Liver (tissue), 9 donors: ENCODE results near the gene CDH4. TPM values are rescaled to one million over a fixed set of nuclear protein-coding genes. Genes with fewer than 3 reads are reported as not detected.

Source experiments
- DNase-seq: peaks from one replicate; pipeline ENCODE4 v3.0.0-alpha.2; 2017; ENCODE audit warnings: low spot score
- H3K27ac ChIP-seq, 2 donors: one replicate each; pipeline ENCODE4 v1.7.0; 2013; ENCODE audit warnings: inconsistent platforms in 2 of 2, low read length in 2 of 2, control low read depth in 1 of 2, low read depth in 1 of 2, mild to moderate bottlenecking in 1 of 2
- H3K27me3 ChIP-seq, 4 donors: one replicate each; pipeline versions ENCODE4 v1.6.1 to v1.7.0; 2013; ENCODE audit warnings: low read length in 3 of 4, inconsistent platforms in 1 of 4, mild to moderate bottlenecking in 1 of 4, moderate library complexity in 1 of 4; ENCODE audit not compliant: control insufficient read depth in 4 of 4, insufficient read depth in 4 of 4
- H3K36me3 ChIP-seq, 4 donors: one replicate each; pipeline versions ENCODE4 v1.6.1 to v1.7.0; 2013; ENCODE audit warnings: low read length in 3 of 4, mild to moderate bottlenecking in 3 of 4, low read depth in 1 of 4, moderate library complexity in 1 of 4; ENCODE audit not compliant: control insufficient read depth in 4 of 4, insufficient read depth in 3 of 4
- H3K4me1 ChIP-seq, 4 donors: one replicate each; pipeline versions ENCODE4 v1.6.1 to v1.7.0; 2013; ENCODE audit warnings: low read length in 3 of 4, mild to moderate bottlenecking in 3 of 4, moderate library complexity in 1 of 4; ENCODE audit not compliant: control insufficient read depth in 4 of 4, insufficient read depth in 4 of 4
- H3K4me3 ChIP-seq, 3 donors: one replicate each; pipeline versions ENCODE4 v1.6.1 to v1.7.0; 2013; ENCODE audit warnings: low read length in 3 of 3, control low read depth in 1 of 3, low read depth in 1 of 3, mild to moderate bottlenecking in 1 of 3
- H3K9ac ChIP-seq, 2 donors: one replicate each; pipeline ENCODE4 v1.7.0; 2013; ENCODE audit warnings: low read length in 2 of 2, mild to moderate bottlenecking in 2 of 2, moderate library complexity in 2 of 2, control low read depth in 1 of 2, low read depth in 1 of 2
- H3K9me3 ChIP-seq, 4 donors: one replicate each; pipeline versions ENCODE4 v1.6.1 to v1.7.0; 2013; ENCODE audit warnings: low read length in 3 of 4; ENCODE audit not compliant: control insufficient read depth in 4 of 4
- EGR1 ChIP-seq, 2 donors: IDR thresholded peaks; 2 replicates each; pipeline ENCODE4 v1.6.1; 2016 to 2018; ENCODE audit warnings: antibody characterized with exemption in 2 of 2, low read depth in 2 of 2
- FOXA1 ChIP-seq: IDR thresholded peaks from 2 replicates; pipeline ENCODE4 v1.6.1; 2016; ENCODE audit warnings: antibody characterized with exemption
- FOXA2 ChIP-seq: IDR thresholded peaks from 2 replicates; pipeline ENCODE4 v1.6.1; 2016; ENCODE audit warnings: antibody characterized with exemption
- GABPA ChIP-seq, 2 donors: IDR thresholded peaks in 1 of 2; conservative IDR thresholded peaks in 1 of 2; 2 replicates each; pipeline ENCODE4 v1.6.1; 2016; ENCODE audit warnings: antibody characterized with exemption in 2 of 2, mild to moderate bottlenecking in 1 of 2, moderate library complexity in 1 of 2
- HNF4A ChIP-seq, 2 donors: conservative IDR thresholded peaks; 2 replicates each; pipeline ENCODE4 v1.6.1; 2016; ENCODE audit warnings: antibody characterized with exemption in 2 of 2, mild to moderate bottlenecking in 2 of 2
- HNF4G ChIP-seq: IDR thresholded peaks from 2 replicates; pipeline ENCODE4 v1.6.1; 2016; ENCODE audit warnings: antibody characterized with exemption
- JUND ChIP-seq, 2 donors: IDR thresholded peaks; 2 replicates each; pipeline ENCODE4 v1.6.1; 2016; ENCODE audit warnings: antibody characterized with exemption in 2 of 2
- MAX ChIP-seq: IDR thresholded peaks from 2 replicates; pipeline ENCODE4 v1.6.1; 2016; ENCODE audit warnings: antibody characterized with exemption
- NR2F2 ChIP-seq: IDR thresholded peaks from 2 replicates; pipeline ENCODE4 v1.6.1; 2016; ENCODE audit warnings: antibody characterized with exemption
- RAD21 ChIP-seq, 2 donors: IDR thresholded peaks; 2 replicates each; pipeline ENCODE4 v1.6.1; 2016; ENCODE audit warnings: antibody characterized with exemption in 2 of 2, mild to moderate bottlenecking in 2 of 2
- REST ChIP-seq: IDR thresholded peaks from 2 replicates; pipeline ENCODE4 v1.6.1; 2016; ENCODE audit warnings: antibody characterized with exemption, mild to moderate bottlenecking
- RXRA ChIP-seq, 2 donors: IDR thresholded peaks; 2 replicates each; pipeline ENCODE4 v1.6.1; 2017 to 2018; ENCODE audit warnings: antibody characterized with exemption in 2 of 2, mild to moderate bottlenecking in 1 of 2
- SP1 ChIP-seq: IDR thresholded peaks from 2 replicates; pipeline ENCODE4 v1.6.1; 2018; ENCODE audit warnings: antibody characterized with exemption, mild to moderate bottlenecking
- TAF1 ChIP-seq: conservative IDR thresholded peaks from 2 replicates; pipeline ENCODE4 v1.6.1; 2016; ENCODE audit warnings: antibody characterized with exemption, mild to moderate bottlenecking
- YY1 ChIP-seq: IDR thresholded peaks from 2 replicates; pipeline ENCODE4 v1.6.1; 2016; ENCODE audit warnings: antibody characterized with exemption, mild to moderate bottlenecking
- WGBS: extraction: QIAGEN DNeasy Blood & Tissue Kit; methylation state at CpG from one replicate; pipeline ENCODE4 v1.1.7; 2013; 5-methylcytosine and 5-hydroxymethylcytosine counted together
- polyA plus RNA-seq, 2 donors: library from polyadenylated mRNA; stranded (reverse) in 1 of 2; unstranded in 1 of 2; fragments of 200-250 nt in 1 of 2; fragments of >200 nt in 1 of 2; fragmentation: Nextera tagmentation in 1 of 2; extraction: Ambion mirVana in 1 of 2; gene quantifications; one replicate each; pipeline versions ENCODE4 v1.2.1 to v1.2.3, GENCODE V29; 2013 to 2015
- total RNA-seq, 2 donors: library from RNA; depleted of rRNA; stranded (reverse); fragments of >200 nt; gene quantifications; one replicate each; pipeline ENCODE4 v1.2.3, GENCODE V29; 2014
- TF ChIP-seq, protein P1 (sequence below): IDR thresholded peaks from 2 replicates; pipeline ENCODE4 v1.6.1; 2016; ENCODE audit warnings: antibody characterized with exemption
- TF ChIP-seq, protein P2 (sequence below): fragments of 150-350 bp; IDR thresholded peaks from 2 replicates; pipeline ENCODE4 v1.5.1; 2017; ENCODE audit warnings: improper control_type of control experiment, low read depth, low read length; ENCODE audit not compliant: missing input control
- TF ChIP-seq, protein P3 (sequence below): IDR thresholded peaks from 2 replicates; pipeline ENCODE4 v1.6.1; 2016; ENCODE audit warnings: antibody characterized with exemption
- donor health status: healthy.
- donor health status: healthy.
- donor health status: healthy.
- donor health status: healthy.
- donor health status: healthy.

The CDH4 gene
- total and polyA plus RNA-seq, 4 donors = 0.03 to 0.25 (median 0.19) TPM; not detected in 1

DNA sequence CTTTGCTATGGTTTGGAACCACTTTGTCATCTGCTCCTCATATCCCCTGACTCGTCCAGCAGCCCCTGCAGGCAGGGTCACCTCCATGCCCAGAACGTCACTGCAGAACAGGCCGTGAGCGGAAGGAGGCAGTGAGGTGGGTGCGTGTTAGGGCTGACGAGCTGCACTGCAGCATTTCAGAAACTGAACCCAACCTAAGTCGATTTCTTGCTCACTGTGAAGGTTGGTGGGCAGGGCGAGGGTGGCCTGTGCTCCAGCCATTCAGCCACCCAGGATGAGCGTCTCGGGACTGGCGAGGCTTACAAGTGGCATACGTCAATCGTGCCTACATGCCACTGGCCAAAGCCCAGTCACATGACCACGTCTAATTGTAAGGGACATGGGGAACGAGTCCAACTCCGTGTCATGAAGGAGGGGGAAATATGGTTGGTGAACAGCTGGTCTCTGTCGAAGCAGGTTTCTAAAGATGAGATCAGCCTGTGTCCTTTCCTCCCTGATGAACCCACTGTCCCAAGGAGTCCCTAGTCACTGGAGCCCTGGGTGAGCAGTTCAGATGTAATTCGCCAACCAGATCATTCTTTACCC, 524.5 kb downstream of the CDH4 start:
- TF ChIP-seq TAF1 (no peak), NR2F2 (no peak), JUND (IDR thresholded peaks at IDR 0.05) (no peak), GABPA (IDR thresholded peaks at IDR 0.05 in 1 of 2, conservative IDR thresholded peaks at IDR 0.05 in 1 of 2) (no peak), SP1 (no peak), RXRA (IDR thresholded peaks at IDR 0.05) (no peak), REST (no peak), FOXA2 (no peak), RAD21 (IDR thresholded peaks at IDR 0.05) (no peak), HNF4G (no peak), EGR1 (IDR thresholded peaks at IDR 0.05; ENCODE audit: low read depth in 2 of 2) (no peak), MAX (no peak), YY1 (no peak), HNF4A (conservative IDR thresholded peaks at IDR 0.05) (no peak), FOXA1 (no peak)
- TF ChIP-seq, protein P1, sequence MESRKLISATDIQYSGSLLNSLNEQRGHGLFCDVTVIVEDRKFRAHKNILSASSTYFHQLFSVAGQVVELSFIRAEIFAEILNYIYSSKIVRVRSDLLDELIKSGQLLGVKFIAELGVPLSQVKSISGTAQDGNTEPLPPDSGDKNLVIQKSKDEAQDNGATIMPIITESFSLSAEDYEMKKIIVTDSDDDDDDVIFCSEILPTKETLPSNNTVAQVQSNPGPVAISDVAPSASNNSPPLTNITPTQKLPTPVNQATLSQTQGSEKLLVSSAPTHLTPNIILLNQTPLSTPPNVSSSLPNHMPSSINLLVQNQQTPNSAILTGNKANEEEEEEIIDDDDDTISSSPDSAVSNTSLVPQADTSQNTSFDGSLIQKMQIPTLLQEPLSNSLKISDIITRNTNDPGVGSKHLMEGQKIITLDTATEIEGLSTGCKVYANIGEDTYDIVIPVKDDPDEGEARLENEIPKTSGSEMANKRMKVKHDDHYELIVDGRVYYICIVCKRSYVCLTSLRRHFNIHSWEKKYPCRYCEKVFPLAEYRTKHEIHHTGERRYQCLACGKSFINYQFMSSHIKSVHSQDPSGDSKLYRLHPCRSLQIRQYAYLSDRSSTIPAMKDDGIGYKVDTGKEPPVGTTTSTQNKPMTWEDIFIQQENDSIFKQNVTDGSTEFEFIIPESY = no peak
- TF ChIP-seq, protein P2, sequence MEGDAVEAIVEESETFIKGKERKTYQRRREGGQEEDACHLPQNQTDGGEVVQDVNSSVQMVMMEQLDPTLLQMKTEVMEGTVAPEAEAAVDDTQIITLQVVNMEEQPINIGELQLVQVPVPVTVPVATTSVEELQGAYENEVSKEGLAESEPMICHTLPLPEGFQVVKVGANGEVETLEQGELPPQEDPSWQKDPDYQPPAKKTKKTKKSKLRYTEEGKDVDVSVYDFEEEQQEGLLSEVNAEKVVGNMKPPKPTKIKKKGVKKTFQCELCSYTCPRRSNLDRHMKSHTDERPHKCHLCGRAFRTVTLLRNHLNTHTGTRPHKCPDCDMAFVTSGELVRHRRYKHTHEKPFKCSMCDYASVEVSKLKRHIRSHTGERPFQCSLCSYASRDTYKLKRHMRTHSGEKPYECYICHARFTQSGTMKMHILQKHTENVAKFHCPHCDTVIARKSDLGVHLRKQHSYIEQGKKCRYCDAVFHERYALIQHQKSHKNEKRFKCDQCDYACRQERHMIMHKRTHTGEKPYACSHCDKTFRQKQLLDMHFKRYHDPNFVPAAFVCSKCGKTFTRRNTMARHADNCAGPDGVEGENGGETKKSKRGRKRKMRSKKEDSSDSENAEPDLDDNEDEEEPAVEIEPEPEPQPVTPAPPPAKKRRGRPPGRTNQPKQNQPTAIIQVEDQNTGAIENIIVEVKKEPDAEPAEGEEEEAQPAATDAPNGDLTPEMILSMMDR = no peak
- TF ChIP-seq, protein P3, sequence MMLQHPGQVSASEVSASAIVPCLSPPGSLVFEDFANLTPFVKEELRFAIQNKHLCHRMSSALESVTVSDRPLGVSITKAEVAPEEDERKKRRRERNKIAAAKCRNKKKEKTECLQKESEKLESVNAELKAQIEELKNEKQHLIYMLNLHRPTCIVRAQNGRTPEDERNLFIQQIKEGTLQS = no peak
- Histone ChIP-seq H3K36me3 (no peaks in the 10 kb centered on the region), H3K4me3 (no peak overlapping the region), H3K9me3 (peaks cover 0 to 3% (median under 1%) of the 10 kb centered on the region in 4 donors), H3K4me1 (no peaks in the 10 kb centered on the region), H3K9ac (no peak overlapping the region), H3K27me3 (peaks cover 0 to 3% (median 0%) of the 10 kb centered on the region in 4 donors), H3K27ac (no peak overlapping the region)
- no peak for DNase-seq
- 75% methylated on average over 18 of the region's 18 CpGs for WGBS
